AG10803 (cell line): ENCODE results near the gene FAM219A.

Source experiments
- DNase-seq: peaks from one replicate; pipeline ENCODE4 v3.0.0; 2010; ENCODE audit warnings: low read depth
- H3K4me3 ChIP-seq: 2 replicates; pipeline ENCODE4 v1.5.1; 2011; ENCODE audit warnings: mild to moderate bottlenecking, low read length, control low read depth
- TF ChIP-seq, protein P1 (sequence below): conservative IDR thresholded peaks from 2 replicates; pipeline ENCODE4 v1.5.1; 2011; ENCODE audit warnings: mild to moderate bottlenecking, low read length, control low read depth, inconsistent platforms

The FAM219A gene

DNA sequence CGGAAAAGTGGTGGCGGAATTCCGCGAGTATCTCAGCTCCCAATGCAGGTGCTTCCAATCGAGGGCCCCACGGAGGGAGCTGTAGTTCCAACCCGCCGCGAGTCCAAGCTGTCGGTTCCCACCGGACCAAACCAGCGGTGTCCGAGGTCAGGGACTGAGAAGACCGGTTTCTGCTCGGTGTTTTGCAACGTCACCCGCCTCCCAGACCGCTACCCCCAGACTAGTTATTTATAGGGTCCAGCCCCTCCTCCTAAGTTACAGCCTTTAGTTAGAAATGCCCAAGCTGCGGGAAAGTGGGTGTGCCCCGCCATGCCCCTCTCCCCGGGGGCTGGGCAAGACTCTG lies 81.0 kb downstream of the FAM219A start:
- TF ChIP-seq, protein P1, sequence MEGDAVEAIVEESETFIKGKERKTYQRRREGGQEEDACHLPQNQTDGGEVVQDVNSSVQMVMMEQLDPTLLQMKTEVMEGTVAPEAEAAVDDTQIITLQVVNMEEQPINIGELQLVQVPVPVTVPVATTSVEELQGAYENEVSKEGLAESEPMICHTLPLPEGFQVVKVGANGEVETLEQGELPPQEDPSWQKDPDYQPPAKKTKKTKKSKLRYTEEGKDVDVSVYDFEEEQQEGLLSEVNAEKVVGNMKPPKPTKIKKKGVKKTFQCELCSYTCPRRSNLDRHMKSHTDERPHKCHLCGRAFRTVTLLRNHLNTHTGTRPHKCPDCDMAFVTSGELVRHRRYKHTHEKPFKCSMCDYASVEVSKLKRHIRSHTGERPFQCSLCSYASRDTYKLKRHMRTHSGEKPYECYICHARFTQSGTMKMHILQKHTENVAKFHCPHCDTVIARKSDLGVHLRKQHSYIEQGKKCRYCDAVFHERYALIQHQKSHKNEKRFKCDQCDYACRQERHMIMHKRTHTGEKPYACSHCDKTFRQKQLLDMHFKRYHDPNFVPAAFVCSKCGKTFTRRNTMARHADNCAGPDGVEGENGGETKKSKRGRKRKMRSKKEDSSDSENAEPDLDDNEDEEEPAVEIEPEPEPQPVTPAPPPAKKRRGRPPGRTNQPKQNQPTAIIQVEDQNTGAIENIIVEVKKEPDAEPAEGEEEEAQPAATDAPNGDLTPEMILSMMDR: no peak
- DNase-seq: no peak
- H3K4me3 ChIP-seq: peak overlapping the region; percentile 71

DNA sequence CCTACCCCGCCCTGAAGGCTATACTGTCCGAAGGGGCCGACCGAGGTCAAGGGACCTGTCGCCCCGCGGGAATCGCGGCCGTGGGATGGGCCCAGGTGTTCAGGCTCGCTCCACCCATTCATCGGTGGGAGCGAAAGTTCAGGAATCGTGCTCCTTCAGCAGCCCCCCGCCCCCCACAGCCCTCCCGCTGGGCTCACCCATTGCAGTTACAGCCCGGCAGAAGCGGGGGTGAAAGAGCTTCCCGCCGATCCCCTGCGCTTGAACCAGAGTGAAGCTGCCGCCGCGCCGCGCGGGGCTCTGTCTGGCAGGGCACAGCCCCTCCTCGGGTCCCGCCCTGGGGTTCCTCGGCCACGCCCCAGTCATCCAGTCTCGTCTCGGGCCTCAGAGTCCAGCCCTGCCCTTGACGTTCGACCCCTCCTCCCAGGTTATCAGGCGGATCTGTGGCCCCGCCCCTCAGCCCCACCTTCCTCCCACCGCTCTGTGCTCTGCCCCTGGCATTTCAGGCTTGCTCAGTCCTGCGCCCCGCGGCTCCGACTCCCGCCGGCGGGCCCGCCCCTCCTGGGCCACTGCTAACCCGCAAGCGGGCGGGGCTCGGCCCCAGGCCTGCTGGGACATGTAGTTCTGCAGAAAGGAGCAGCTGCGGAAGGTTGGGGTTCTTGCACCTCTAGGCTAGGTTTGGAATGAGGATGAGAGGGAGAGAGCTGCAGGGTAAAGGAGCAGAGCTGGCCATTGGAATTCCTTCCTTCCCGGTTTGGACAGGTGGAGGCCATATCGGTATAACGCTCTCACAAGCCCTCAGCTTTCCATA lies 81.6 kb downstream of the FAM219A start, which contains the start of gene MYORG:
TSS of gene MYORG (minus strand) at position 303 of the 808 bp plus-strand sequence. CDS start 3,955 bp downstream, outside the sequence.
- TF ChIP-seq, protein P1: no peak
- peak within 1 kb of the TSS; percentile 71 for H3K4me3 ChIP-seq
- DNase-seq: peak; percentile 77

DNA sequence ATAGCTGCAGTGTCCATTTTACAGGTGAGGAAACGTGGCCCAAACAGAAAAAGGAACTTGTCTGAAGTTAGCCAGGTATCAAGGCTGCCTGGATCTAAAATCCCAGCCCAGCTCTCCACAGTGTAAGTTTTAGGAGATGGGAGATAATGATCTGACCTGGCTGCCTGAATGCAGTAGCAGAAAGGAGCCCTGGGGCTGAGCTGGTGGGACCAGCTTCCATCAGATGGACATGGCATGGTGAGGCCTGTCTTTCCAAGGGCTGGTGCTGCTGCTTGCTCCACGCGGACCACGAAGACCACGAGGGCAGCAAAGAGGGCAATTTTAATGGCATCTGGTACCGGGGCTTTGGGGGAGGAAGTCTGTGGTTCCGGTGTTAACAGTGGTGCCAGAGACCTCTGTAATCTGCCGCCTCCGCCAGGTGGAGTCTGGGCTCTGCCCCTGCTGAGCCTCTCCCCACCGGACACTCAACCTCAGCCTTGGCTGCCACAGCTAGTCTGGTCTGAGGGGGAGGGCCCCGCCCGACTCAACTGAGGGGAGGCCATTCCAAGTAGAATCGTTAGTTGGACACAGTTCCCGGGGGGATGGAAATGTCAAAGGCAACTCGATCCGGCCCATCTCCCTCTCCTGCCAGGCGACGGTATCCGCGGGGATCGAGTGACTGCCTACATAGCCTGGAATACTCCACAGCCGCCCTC lies 82.3 kb downstream of the FAM219A start:
- no peak for DNase-seq
- TF ChIP-seq, protein P1: no peak
- peak overlapping the region; percentile 71 for H3K4me3 ChIP-seq

DNA sequence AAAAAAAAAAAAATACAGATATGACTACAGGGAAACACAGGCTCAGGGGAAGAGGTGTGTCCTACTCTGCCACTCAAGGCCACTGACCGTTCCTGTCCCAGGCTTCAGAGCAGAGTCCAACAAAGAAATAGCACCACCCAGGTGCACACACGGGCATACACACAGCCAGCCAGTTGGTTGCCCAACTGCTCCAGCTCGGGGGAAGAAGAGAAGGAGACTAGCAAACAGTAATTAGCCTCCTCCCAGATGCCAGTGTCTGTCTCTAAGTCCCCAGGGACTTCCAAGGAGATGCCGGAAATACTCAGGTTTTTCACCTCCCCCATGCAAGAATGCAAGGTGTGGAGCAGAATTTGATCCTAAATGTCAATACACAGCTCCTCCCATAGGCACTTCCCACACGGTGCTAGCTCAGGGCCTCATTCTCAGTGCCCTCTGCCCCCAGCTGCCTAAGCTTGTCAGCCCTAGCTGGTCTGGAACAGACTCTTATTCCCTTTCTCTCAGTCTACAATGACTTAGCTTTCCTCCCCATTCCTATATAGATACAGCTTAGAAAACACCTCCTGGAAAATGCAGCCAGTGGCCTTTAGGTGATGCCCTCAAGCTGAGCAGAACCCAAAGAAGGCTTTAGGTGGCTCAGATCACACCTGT lies 83.3 kb downstream of the FAM219A start:
- no peak for DNase-seq
- TF ChIP-seq, protein P1: no peak
- no peak overlapping the region for H3K4me3 ChIP-seq

DNA sequence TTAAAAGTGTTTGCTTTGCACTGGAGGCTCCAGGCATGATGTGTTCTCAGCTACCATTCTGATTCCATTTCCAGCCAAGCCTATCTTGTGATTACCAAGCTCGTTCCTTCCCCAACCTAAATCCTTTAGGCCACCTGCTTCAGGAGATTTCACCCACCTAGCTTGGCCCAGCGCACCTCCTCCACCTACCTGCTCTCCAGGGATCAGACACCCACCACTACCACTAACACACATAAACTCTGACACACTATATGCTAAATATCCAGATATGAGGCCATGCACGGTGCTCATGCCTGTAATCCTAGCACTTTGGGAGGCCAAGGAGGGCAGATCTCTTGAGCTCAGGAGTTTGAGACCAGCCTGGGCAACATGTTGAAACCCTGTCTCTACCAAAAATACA lies 84.0 kb downstream of the FAM219A start:
- TF ChIP-seq, protein P1: no peak
- no peak overlapping the region for H3K4me3 ChIP-seq
- DNase-seq: no peak

DNA sequence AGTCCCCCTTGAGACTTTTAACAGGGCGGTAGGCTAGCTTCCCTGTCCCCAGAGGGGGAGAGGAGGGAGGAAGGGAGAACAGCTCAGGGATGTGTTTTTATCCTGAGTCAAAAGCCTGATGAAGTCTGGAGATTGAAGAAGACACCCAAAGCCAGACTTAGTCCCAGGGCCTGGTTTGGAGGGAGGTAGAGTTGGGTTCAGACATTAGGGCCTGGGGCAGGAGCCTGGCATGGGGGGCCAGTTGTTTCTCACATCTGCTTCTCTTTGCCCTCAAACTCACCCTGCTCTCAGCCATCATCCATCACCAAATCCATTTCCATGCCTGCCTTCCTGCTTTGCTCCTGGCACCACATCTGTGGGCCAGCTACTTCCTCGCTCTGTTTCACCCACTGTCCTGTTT lies 84.6 kb downstream of the FAM219A start:
- TF ChIP-seq, protein P1: no peak
- H3K4me3 ChIP-seq: no peak overlapping the region
- DNase-seq: no peak
